ENCODE results near the gene PLEKHJ1. TPM values are rescaled to one million over a fixed set of nuclear protein-coding genes. Genes with fewer than 3 reads are reported as not detected.

Gene PLEKHJ1
- total and polyA plus RNA-seq, 12 donors: 18.1 to 89.5 (median 71.7) TPM

- WGBS, 4 donors: 90 to 98% (median 95%) methylated on average over 8 to 22 of the region's 22 CpGs
- H3K27ac ChIP-seq: no peak overlapping the region
- TF ChIP-seq POLR2A (IDR thresholded peaks at IDR 0.05): no peak
- TF ChIP-seq, protein P1, sequence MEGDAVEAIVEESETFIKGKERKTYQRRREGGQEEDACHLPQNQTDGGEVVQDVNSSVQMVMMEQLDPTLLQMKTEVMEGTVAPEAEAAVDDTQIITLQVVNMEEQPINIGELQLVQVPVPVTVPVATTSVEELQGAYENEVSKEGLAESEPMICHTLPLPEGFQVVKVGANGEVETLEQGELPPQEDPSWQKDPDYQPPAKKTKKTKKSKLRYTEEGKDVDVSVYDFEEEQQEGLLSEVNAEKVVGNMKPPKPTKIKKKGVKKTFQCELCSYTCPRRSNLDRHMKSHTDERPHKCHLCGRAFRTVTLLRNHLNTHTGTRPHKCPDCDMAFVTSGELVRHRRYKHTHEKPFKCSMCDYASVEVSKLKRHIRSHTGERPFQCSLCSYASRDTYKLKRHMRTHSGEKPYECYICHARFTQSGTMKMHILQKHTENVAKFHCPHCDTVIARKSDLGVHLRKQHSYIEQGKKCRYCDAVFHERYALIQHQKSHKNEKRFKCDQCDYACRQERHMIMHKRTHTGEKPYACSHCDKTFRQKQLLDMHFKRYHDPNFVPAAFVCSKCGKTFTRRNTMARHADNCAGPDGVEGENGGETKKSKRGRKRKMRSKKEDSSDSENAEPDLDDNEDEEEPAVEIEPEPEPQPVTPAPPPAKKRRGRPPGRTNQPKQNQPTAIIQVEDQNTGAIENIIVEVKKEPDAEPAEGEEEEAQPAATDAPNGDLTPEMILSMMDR (IDR thresholded peaks at IDR 0.05): no peak
- no peak for DNase-seq
- intact Hi-C loops (cut with DNase I): no loop called here
- peaks cover 10 to 18% of the 10 kb centered on the region in 2 donors for H3K4me1 ChIP-seq (replicated peaks in 1 of 2)
- H3K4me3 ChIP-seq: no peak overlapping the region
- peaks cover 0 to 84% of the 10 kb centered on the region in 2 donors for H3K36me3 ChIP-seq (replicated peaks in 1 of 2)
- H3K27me3 ChIP-seq: no peaks in the 10 kb centered on the region
- no peaks in the 10 kb centered on the region for H3K9me3 ChIP-seq (replicated peaks in 1 of 3)
Observed at GRCh38 chr19:2217591-2217990, 18.5 kb downstream of the PLEKHJ1 start.

- Histone ChIP-seq H3K27me3 (no peaks in the 10 kb centered on the region), H3K9me3 (replicated peaks in 1 of 3) (no peaks in the 10 kb centered on the region), H3K36me3 (replicated peaks in 1 of 2) (peaks cover 0 to 84% of the 10 kb centered on the region in 2 donors), H3K27ac (no peak overlapping the region), H3K4me3 (no peak overlapping the region), H3K4me1 (replicated peaks in 1 of 2) (peaks cover 8 to 12% of the 10 kb centered on the region in 2 donors)
- no peak for DNase-seq
- intact Hi-C loops (cut with DNase I): no loop called here
- TF ChIP-seq POLR2A (IDR thresholded peaks at IDR 0.05): no peak
- TF ChIP-seq, protein P1 (IDR thresholded peaks at IDR 0.05): no peak
- WGBS, 4 donors: 88 to 100% (median 94%) methylated on average over 1 to 43 of the region's 43 CpGs
Observed at GRCh38 chr19:2216361-2217225, 19.5 kb downstream of the PLEKHJ1 start.

DNA sequence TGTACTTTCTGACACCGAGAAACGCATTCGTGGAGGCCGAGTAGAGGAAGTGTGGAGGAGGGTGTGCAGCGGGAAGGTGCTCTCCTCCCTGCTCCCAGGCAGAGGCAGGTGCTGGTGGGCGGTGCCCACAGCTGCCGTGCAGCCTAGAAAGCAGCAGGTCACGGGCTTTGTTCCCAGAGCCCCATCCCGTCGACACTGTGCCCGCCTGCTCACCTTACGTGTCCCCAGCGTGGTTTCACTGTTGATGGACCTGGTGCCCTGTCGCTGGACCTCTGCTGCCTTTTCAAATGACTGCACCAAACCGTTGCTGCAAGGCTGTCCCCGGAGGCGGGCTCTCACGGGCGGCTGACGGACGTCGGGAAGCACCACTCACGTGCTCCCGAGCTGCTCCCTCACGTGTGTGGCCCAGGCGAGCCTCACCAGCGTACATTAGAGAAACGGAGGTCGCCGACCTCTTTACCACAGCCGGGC is 20.8 kb downstream of the PLEKHJ1 start:
- Histone ChIP-seq H3K4me1 (replicated peaks in 1 of 2) (no peaks in the 10 kb centered on the region), H3K4me3 (no peak overlapping the region), H3K27me3 (no peaks in the 10 kb centered on the region), H3K9me3 (replicated peaks in 1 of 3) (no peaks in the 10 kb centered on the region), H3K27ac (no peak overlapping the region), H3K36me3 (replicated peaks in 1 of 2) (peaks cover 0 to 94% of the 10 kb centered on the region in 2 donors)
- 85 to 89% (median 87%) methylated on average over 21 to 31 of the region's 31 CpGs for WGBS, 4 donors
- TF ChIP-seq, protein P1 (IDR thresholded peaks at IDR 0.05): no peak
- no peak for TF ChIP-seq POLR2A (IDR thresholded peaks at IDR 0.05)
- intact Hi-C loops (cut with DNase I): no loop called here
- no peak for DNase-seq

GRCh38 chr19:2214251-2214650 is 21.9 kb downstream of the PLEKHJ1 start:
- DNase-seq: no peak
- no peak overlapping the region for H3K4me3 ChIP-seq
- H3K27me3 ChIP-seq: no peaks in the 10 kb centered on the region
- H3K4me1 ChIP-seq (replicated peaks in 1 of 2): no peaks in the 10 kb centered on the region
- intact Hi-C loops (cut with DNase I): no loop called here
- TF ChIP-seq POLR2A (IDR thresholded peaks at IDR 0.05): no peak
- TF ChIP-seq, protein P1 (IDR thresholded peaks at IDR 0.05): no peak
- no peaks in the 10 kb centered on the region for H3K9me3 ChIP-seq (replicated peaks in 1 of 3)
- WGBS, 4 donors: 91 to 93% (median 93%) methylated on average over 6 to 17 of the region's 17 CpGs
- peaks cover 0 to 93% of the 10 kb centered on the region in 2 donors for H3K36me3 ChIP-seq (replicated peaks in 1 of 2)
- no peak overlapping the region for H3K27ac ChIP-seq

All from adrenal gland (tissue), 12 donors.